Activated CD4-positive, alpha-beta memory T cell treated with anti-CD3 and anti-CD28 coated beads, Interleukin-2, amount 10 ng/mL, durations not matched to agents 7 days and 5 days (primary cell): ENCODE results near the gene RPL28. TPM values are rescaled to one million over a fixed set of nuclear protein-coding genes. Genes with fewer than 3 reads are reported as not detected.

Experiments used
- CTCF ChIA-PET: fragments of 350-600 bp; sonication (Branson Sonifier 250); formaldehyde crosslinking; loops from one replicate; lab custom pipeline; 2021; ENCODE audit warnings: antibody characterized with exemption, inconsistent platforms; lab: Charles Lee
- POLR2A ChIA-PET: fragments of 350-600 bp; sonication (Branson Sonifier 250); formaldehyde crosslinking; loops from one replicate; lab custom pipeline; 2021; ENCODE audit warnings: antibody characterized with exemption; lab: Charles Lee
- DNase-seq: peaks from one replicate; pipeline ENCODE4 v3.0.0-alpha.2; 2020
- H3K27ac Mint-ChIP-seq: one replicate; pipeline ENCODE4 v1.8.0; 2021; ENCODE audit warnings: mild to moderate bottlenecking, mixed read lengths
- H3K27me3 Mint-ChIP-seq: one replicate; pipeline ENCODE4 v1.8.0; 2021; ENCODE audit warnings: mixed read lengths
- H3K36me3 Mint-ChIP-seq: one replicate; pipeline ENCODE4 v1.8.0; 2021; ENCODE audit warnings: low read depth, mixed read lengths
- H3K4me1 Mint-ChIP-seq: one replicate; pipeline ENCODE4 v1.8.0; 2021; ENCODE audit warnings: mixed read lengths
- H3K4me3 Mint-ChIP-seq: one replicate; pipeline ENCODE4 v1.8.0; 2021; ENCODE audit warnings: mild to moderate bottlenecking, mixed read lengths
- H3K9me3 Mint-ChIP-seq: one replicate; pipeline ENCODE4 v1.8.0; 2021; ENCODE audit warnings: mixed read lengths
- total RNA-seq, 2 experiments: library from RNA; stranded (reverse); gene quantifications; one replicate each; pipeline ENCODE4 v1.2.3, GENCODE V29; 2021

Gene RPL28
- 1,000 to 10,000 TPM; 3,004 to 3,026 TPM for total RNA-seq

DNA sequence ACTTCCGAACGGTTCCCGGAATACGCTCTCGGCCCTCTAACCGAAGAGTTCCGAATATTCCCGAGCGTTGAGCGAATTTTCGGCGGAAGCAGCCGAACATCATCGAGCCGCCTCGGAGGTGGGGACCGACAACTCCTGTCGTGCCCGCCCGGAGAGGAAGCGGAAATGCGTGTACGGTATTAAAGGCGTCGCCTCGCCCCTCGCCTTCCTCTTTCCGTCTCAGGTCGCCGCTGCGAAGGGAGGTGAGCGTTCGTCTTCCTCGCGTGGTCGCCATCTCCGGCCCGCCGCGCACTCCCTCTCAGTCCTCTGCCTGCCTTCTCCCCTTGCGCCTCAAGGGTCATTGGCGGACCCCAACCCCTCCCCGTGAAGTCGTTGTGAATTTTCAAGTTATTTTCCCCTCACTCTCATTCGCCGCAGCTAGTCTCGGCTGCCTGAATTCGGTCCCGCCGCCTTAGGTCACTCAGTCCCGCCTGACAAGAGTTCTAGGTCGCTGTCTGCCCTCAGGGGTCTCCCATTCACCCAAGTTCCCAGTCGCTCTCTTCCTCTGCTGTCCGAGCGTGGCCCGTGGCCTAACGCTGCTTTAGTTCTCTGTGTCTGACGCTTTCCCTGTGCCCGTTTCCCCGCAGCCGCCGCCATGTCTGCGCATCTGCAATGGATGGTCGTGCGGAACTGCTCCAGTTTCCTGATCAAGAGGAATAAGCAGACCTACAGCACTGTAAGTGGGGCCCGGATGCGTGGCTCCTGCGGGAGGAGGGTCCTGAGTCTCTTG, at the start of gene RPL28:
Gene RPL28 (plus strand): TSS at position 209 of the 769 bp plus-strand sequence. CDS start 426 bp downstream, at position 635.
- ChIA-PET POLR2A (interaction anchor here (1.1 to 10.0 kb wide), 7 partner anchors 16 to 133 kb away, joined by 3 to 224 read pairs (median 4); partner anchors contain the start of genes KMT5C and UBE2S), CTCF (no interaction called here)
- peak within 1 kb of the TSS; percentile 98 for H3K27ac Mint-ChIP-seq
- peaks cover 63% of the 10 kb centered on the region for H3K36me3 Mint-ChIP-seq
- DNase-seq: peak; percentile 99
- H3K9me3 Mint-ChIP-seq: no peaks in the 10 kb centered on the region
- no peaks in the 10 kb centered on the region for H3K27me3 Mint-ChIP-seq
- H3K4me3 Mint-ChIP-seq: peak within 1 kb of the TSS; percentile 100
- H3K4me1 Mint-ChIP-seq: peaks cover 73% of the 10 kb centered on the region

DNA sequence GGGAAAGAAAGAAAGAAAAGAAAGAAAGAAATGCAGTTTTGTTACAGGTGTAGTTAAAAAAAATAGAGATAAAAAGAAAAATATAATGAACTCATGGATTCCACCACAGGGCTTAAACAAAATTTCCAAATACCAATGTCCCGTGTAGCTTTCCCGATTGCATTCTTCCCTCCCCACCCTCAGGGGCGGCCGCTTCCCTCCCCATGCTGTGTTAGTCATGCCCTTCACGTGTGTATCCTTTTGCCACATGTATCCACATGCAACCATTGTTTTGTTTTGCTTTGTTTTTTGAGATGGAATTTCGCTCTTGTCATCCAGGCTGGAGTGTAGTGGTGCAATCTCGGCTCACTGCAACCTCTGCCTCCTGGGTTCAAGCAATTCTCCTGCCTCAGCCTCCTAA, 49.6 kb upstream of the RPL28 start:
- POLR2A ChIA-PET: interaction anchor here (0.6 kb wide), 1 partner anchor 9 kb away, joined by 3 read pairs; no protein-coding TSS in a partner anchor

DNA sequence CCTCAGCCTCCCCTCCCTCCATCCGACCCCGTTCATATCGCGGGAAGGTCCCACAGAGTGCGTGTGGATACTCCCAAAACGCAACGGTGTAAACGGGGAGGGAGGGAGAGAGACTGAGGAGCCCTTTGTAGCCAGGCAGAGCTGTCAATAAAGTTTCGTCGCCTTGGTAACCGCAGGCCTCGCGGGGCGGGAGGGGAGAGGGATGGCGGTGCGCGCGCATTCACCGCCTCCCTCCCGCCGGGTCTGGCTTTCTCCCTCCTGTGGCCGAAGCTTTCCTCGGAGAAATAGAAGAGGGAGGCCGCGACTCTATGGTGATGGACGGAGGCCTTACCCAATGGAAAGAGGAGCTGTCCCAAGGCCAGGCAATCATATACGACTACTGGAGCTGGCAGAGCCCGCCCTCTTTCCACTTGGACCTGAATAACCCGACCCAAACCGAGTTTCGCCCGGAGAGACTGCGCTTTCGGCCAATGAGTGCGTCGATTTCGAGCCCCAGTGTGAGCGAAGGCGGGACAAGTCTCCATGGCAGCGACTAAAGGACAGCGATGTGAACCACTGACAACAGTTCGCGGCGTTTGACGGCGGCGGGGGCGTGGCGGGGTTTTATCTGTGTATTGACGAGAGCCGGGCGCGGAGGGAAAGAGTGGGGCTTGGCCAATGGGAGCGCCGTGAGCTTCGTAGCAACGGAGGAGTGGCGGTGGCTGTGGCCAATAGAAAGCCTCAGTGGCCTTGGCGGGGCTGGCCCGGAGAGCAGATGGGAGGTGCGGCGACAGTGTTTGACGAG, 46.4 kb upstream of the RPL28 start, which contains the start of gene KMT5C:
Gene KMT5C (plus strand): TSS at position 772 of the 784 bp plus-strand sequence. CDS start 2,061 bp downstream, outside the sequence.
- Mint-ChIP-seq H3K4me1 (peaks cover 19% of the 10 kb centered on the region), H3K36me3 (peaks cover 6% of the 10 kb centered on the region), H3K4me3 (peak within 1 kb of the TSS; percentile 90), H3K9me3 (no peaks in the 10 kb centered on the region), H3K27ac (peak within 1 kb of the TSS; percentile 91), H3K27me3 (peaks cover 12% of the 10 kb centered on the region)
- POLR2A ChIA-PET: interaction anchor here (0.5 to 2.3 kb wide), 27 partner anchors 10 to 316 kb away, joined by 3 to 38 read pairs (median 5); partner anchors contain the start of genes FIZ1, HSPBP1, NAT14 and PPP6R1
- DNase-seq: peak; percentile 100
- CTCF ChIA-PET: interaction anchor here (0.5 to 3.7 kb wide), 20 partner anchors 14 to 1129 kb away, joined by 3 to 38 read pairs (median 4); partner anchors contain the start of genes FIZ1, ISOC2, PPP1R12C and PPP6R1

More for the DNA sequence above, 49.6 kb upstream of the RPL28 start:
- no peak for DNase-seq
- H3K36me3 Mint-ChIP-seq: no peaks in the 10 kb centered on the region
- H3K27me3 Mint-ChIP-seq: peaks cover 18% of the 10 kb centered on the region
- no peaks in the 10 kb centered on the region for H3K9me3 Mint-ChIP-seq
- H3K4me1 Mint-ChIP-seq: peaks cover 14% of the 10 kb centered on the region
- H3K4me3 Mint-ChIP-seq: no peak overlapping the region
- no peak overlapping the region for H3K27ac Mint-ChIP-seq
- CTCF ChIA-PET: no interaction called here

DNA sequence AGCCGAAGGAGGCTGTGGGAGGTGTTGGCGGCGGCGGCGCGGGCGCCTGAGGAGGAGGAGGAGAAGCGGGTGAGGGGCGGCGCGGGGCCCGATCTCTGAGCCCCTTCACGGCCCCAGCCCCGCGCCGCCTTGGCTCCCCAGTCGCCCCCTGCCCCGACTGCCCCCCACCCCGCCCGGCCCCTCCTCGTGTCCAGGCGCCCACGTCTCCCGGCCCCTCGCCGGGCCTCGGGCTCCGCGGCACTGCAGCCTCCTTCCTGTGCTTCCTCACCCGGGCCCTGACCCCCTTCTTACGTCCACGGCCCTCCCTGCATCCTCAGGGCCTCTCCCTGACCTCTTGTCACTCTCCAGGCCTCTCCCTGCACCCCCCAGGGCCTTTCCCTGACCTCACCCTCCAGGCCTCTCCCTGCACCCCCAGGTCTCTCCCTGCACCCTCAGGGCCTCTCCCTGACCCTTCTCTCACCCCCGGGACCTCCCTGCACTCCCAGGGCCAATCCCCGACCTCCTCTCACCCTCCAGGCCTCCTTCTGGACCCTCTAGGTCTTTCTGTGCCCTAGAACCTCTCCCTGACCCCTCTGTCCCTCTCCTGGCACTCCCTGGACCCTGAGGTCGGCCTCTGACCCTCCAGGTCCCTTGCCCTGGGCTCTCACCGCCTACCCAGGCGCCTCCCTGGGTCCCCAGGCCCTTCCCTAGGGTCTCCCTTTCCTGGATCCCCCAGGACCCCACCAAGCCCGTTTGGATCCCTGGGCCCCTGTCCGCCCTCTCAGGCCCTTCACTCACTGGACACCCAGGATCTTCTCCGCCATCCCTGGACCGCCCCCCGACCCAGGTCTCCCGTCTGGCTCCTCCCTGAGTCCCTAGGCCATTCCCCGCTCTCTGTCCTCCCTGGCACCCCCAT, 45.6 kb upstream of the RPL28 start:
- peaks cover 19% of the 10 kb centered on the region for H3K4me1 Mint-ChIP-seq
- CTCF ChIA-PET: interaction anchor here (0.6 to 3.7 kb wide), 18 partner anchors 15 to 1130 kb away, joined by 3 to 38 read pairs (median 4); partner anchors contain the start of genes FIZ1, ISOC2, PPP1R12C and TMEM150B
- peak overlapping the region; percentile 90 for H3K4me3 Mint-ChIP-seq
- no peaks in the 10 kb centered on the region for H3K9me3 Mint-ChIP-seq
- peaks cover 6% of the 10 kb centered on the region for H3K36me3 Mint-ChIP-seq
- peak overlapping the region; percentile 91 for H3K27ac Mint-ChIP-seq
- POLR2A ChIA-PET: interaction anchor here (0.5 to 2.3 kb wide), 21 partner anchors 9 to 315 kb away, joined by 3 to 38 read pairs (median 8); partner anchors contain the start of genes FIZ1, HSPBP1, NAT14 and PPP6R1
- H3K27me3 Mint-ChIP-seq: peaks cover 12% of the 10 kb centered on the region
- DNase-seq: no peak

DNA sequence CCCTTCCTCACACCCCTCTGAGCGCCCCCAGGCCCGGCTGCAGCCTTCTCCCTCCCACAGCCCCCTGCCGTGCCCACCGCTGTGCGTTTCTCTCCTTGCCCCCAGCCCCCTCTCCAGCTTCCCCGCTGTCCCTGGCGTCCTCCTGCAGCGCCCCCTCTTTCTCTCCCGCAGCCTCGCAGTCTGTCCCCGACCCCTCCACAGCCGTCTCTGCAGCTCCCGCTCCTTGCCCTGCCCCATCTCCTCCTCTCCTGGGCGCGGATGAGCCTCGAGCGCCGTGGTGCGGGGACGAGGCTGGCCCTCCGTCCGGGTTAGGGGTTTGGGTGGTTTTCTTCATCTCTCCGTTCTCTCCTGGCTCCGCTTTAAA, 45.0 kb upstream of the RPL28 start:
- peaks cover 19% of the 10 kb centered on the region for H3K4me1 Mint-ChIP-seq
- ChIA-PET POLR2A (no interaction called here), CTCF (interaction anchor here (1.3 kb wide), 1 partner anchor 39 kb away, joined by 5 read pairs; no protein-coding TSS in a partner anchor)
- H3K9me3 Mint-ChIP-seq: no peaks in the 10 kb centered on the region
- H3K36me3 Mint-ChIP-seq: peaks cover 6% of the 10 kb centered on the region
- peaks cover 12% of the 10 kb centered on the region for H3K27me3 Mint-ChIP-seq
- peak overlapping the region; percentile 83 for H3K4me3 Mint-ChIP-seq
- peak; percentile 34 for DNase-seq
- H3K27ac Mint-ChIP-seq: peak overlapping the region; percentile 82

DNA sequence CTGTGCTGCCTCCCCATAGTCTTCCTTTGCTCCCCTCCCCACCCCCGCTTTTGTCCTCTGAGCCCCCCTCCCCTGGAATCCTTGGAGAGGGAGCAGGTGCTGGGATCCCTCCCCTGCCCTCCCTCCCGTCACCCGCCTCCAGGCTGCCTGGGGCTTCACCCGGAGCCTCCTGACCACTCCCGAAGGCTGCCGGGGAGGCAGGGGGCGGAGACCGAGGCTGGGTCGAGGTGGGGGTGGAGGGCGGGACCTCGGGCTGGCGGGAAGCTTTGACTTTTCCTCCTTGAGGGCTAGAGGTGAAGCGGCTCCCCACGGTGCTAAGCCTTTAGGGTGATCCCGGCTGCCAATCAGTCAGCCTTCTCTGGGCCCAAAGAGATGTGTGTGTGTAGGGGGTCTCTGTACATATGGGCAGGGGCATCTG, 44.6 kb upstream of the RPL28 start:
- Mint-ChIP-seq H3K36me3 (peaks cover 6% of the 10 kb centered on the region), H3K9me3 (no peaks in the 10 kb centered on the region), H3K4me1 (peaks cover 19% of the 10 kb centered on the region), H3K27ac (peak overlapping the region; percentile 82), H3K27me3 (peaks cover 10% of the 10 kb centered on the region), H3K4me3 (peak overlapping the region; percentile 83)
- ChIA-PET CTCF (interaction anchor here (1.3 kb wide), 1 partner anchor 39 kb away, joined by 5 read pairs; no protein-coding TSS in a partner anchor), POLR2A (no interaction called here)
- DNase-seq: peak; percentile 68

DNA sequence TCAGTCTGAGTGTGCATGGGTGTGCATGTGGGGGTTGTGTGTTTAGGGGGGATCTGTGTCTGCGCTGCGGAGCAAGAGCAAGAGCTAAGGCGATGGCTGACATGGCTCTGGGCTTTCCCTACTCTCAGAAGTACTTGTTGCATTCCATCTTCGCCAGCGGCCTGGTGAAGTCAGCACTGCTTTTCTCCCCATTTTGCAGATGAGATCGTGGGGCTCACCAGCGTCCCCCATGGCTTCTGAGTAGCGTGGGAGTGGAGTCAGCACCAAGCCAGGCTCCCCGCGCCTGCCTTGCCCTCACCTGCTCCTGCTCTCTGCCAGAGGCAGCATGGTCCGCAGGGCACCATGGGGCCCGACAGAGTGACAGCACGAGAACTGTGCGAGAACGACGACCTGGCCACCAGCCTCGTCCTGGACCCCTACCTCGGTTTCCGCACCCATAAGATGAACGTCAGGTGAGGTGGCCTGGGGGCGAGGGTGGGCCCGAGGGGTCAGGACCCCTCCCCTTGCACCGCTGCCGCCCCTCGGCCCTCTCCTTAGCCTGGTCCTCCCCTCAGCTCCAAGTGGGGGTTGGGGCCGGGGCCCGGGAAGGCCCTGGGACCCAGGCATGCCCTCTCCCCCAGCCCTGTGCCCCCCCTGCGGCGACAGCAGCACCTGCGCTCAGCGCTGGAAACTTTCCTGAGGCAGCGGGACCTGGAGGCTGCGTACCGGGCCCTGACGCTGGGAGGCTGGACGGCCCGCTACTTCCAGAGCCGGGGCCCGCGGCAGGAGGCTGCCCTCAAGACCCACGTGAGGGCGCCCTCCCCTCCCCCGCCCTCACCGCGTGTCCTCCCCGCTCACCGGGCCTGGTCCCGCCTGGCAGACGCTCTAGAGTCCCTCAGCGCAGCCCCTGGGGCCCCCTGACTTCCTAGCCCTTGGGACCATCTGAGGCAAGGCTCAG, 43.9 kb upstream of the RPL28 start:
- CTCF ChIA-PET: interaction anchor here (1.3 kb wide), 1 partner anchor 40 kb away, joined by 5 read pairs; no protein-coding TSS in a partner anchor
- H3K4me3 Mint-ChIP-seq: peak overlapping the region; percentile 69
- H3K27me3 Mint-ChIP-seq: peaks cover 4% of the 10 kb centered on the region
- peak overlapping the region; percentile 52 for H3K27ac Mint-ChIP-seq
- peaks cover 6% of the 10 kb centered on the region for H3K36me3 Mint-ChIP-seq
- POLR2A ChIA-PET: no interaction called here
- DNase-seq: no peak
- peaks cover 19% of the 10 kb centered on the region for H3K4me1 Mint-ChIP-seq
- H3K9me3 Mint-ChIP-seq: no peaks in the 10 kb centered on the region

DNA sequence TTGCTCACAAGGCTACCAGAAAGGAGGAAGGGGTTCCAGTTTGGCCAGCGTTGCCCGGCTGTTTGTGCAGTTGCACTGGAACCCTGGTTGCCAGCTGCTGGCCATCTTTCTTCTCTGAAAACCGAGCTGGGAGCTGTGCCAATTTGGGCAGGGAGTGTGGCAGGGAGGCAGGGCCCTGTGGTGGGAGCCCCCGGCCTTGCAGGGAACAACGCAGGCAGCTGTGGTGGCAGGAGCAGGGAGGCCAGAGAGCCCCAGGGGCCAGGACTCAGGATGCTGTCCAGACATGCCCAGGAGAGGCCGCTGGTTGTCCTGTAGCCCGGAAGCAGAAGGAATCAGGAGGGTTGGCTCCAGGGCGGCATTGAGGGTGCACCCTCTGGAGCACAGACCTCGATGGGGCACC, 41.3 kb upstream of the RPL28 start:
- CTCF ChIA-PET: no interaction called here
- no peaks in the 10 kb centered on the region for H3K27me3 Mint-ChIP-seq

DNA sequence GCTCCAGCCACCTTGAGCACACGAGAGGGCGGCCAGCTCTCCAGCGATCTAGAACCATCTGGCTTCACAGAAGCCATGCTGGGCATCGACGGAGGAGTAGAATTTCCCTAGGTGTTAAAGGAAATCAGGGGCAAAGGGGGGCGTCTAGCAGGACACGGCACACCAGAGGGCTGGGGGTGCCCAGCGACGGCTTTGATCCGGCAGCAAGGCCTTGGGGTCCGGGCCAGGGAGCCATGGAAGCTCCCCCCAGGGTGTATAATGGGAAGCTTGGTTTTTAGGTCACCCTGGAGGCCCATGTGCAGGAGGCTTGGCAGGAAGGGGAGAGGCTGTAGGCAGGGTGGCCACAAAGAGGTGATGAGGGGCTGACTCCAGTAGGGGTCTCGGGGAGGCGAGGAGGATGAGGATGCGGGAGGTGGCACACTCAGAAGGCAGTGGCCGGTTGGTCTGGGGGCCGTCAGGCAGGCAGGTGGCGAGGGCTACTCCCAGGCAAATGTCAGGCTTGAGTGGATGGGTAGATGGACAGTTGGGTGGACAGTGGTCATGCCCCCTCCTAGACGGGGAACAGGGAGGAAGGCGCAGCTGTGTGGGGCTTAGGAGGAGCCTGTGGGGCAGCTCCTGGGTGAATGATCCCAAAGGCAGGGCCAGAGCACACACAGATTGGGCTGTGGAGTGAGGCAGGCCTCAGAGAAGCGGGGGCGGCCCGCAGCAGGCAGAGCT, 40.5 kb upstream of the RPL28 start:
- Mint-ChIP-seq H3K4me3 (no peak overlapping the region), H3K9me3 (no peaks in the 10 kb centered on the region), H3K27ac (no peak overlapping the region), H3K36me3 (peaks cover 8% of the 10 kb centered on the region), H3K4me1 (peaks cover 10% of the 10 kb centered on the region), H3K27me3 (no peaks in the 10 kb centered on the region)
- ChIA-PET POLR2A (interaction anchor here (1.1 kb wide), 1 partner anchor 63 kb away, joined by 3 read pairs; the partner anchor contains the start of gene UBE2S), CTCF (no interaction called here)
- no peak for DNase-seq

More for the DNA sequence above, 41.3 kb upstream of the RPL28 start:
- POLR2A ChIA-PET: no interaction called here
- peaks cover 12% of the 10 kb centered on the region for H3K4me1 Mint-ChIP-seq
- H3K36me3 Mint-ChIP-seq: peaks cover 8% of the 10 kb centered on the region
- H3K4me3 Mint-ChIP-seq: no peak overlapping the region
- no peak overlapping the region for H3K27ac Mint-ChIP-seq
- H3K9me3 Mint-ChIP-seq: no peaks in the 10 kb centered on the region
- no peak for DNase-seq

DNA sequence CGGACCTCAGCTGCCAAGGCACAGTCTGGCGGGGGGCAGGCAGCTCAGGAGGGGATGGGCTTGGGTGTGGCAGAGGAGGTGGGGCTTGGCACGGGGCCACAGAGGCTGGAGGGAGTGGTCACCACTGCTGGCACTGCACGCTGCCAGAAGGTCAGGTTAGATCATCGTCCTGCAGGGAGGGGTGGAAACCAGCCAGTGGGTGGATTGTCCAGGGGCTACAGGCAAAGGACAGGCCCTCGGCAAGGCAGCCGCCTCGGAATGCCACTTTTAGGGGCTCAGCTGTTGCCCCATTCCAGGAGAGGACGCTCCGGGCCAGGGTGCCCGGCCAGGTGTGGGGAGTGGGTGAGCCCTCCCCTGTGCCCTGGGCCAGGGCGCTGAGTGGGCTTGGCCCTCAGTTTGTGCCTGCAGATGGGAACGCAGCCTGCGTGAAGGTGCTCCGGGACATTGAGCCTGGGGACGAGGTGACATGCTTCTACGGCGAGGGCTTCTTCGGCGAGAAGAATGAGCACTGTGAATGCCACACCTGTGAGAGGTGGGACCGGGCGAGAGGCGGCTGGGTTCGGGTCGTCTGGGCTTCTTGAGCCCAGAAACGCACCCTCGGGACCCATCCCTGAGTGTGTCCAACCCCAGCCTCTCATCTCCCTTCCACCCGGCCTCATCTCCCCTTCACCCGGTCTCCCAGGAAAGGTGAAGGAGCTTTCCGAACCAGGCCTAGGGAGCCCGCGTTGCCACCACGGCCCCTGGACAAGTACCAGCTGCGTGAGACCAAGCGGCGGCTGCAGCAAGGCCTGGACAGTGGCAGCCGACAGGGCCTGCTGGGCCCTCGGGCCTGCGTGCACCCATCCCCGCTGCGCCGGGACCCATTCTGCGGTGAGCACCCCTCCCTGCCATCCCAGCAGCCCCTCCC, 39.7 kb upstream of the RPL28 start:
- ChIA-PET POLR2A (interaction anchor here (1.1 kb wide), 1 partner anchor 62 kb away, joined by 3 read pairs; the partner anchor contains the start of gene UBE2S), CTCF (no interaction called here)
- Mint-ChIP-seq H3K4me3 (no peak overlapping the region), H3K4me1 (peaks cover 10% of the 10 kb centered on the region), H3K27me3 (peaks cover 2% of the 10 kb centered on the region), H3K27ac (no peak overlapping the region), H3K9me3 (no peaks in the 10 kb centered on the region), H3K36me3 (peaks cover 8% of the 10 kb centered on the region)
- no peak for DNase-seq
